ENCODE measurements around the gene FBN1. TPM values are rescaled to one million over a fixed set of nuclear protein-coding genes. Genes with fewer than 3 reads are reported as not detected.

Gene FBN1
- total and polyA plus RNA-seq, 2 of the 13 experiments (the other 11 are each of a cell fraction or from before 2014, with no cell fraction given): 1.5 to 3.0 TPM

GRCh38 chr15:48466079-48466478 is 179.4 kb downstream of the FBN1 start:
- Histone ChIP-seq H2AFZ (ENCODE audit: low read length) (no peak overlapping the region), H4K20me1 (ENCODE audit: insufficient read depth, low read length) (no peaks in the 10 kb centered on the region), H3K27me3 (ENCODE audit: control insufficient read depth in 1 of 2, insufficient read depth in 2 of 2, low read length in 2 of 2) (no peaks in the 10 kb centered on the region), H3K9ac (ENCODE audit: insufficient read depth, low read depth, low read length) (no peak overlapping the region), H3K4me1 (ENCODE audit: insufficient read depth, low read length) (no peaks in the 10 kb centered on the region), H3K4me3 (replicated peaks in 1 of 3; ENCODE audit: insufficient read depth in 1 of 3, low read depth in 2 of 3, low read length in 3 of 3) (no peak overlapping the region), H3K4me2 (ENCODE audit: low read depth, low read length) (no peak overlapping the region), H3K27ac (ENCODE audit: extremely low read length, insufficient read depth, low read length) (no peak overlapping the region), H3K79me2 (ENCODE audit: insufficient read depth, low read length) (no peaks in the 10 kb centered on the region), H3K9me3 (ENCODE audit: low read length) (no peaks in the 10 kb centered on the region), H3K36me3 (replicated peaks in 1 of 2; ENCODE audit: control insufficient read depth in 1 of 2, insufficient read depth in 2 of 2, low read length in 2 of 2) (no peaks in the 10 kb centered on the region; a peak in 1 of 5 replicates)
- intact Hi-C loops (cut with micrococcal nuclease; ENCODE audit: unreplicated experiment) (no loop called here), in situ Hi-C loops (cut with HindIII; ENCODE audit: extremely low pct_ligation_motif_present, low pct_unique_long_range_greater_than_20kb) (no loop called here)
- POLR2A ChIA-PET: no interaction called here
- BruUV-seq (replicated peaks): no TSS peak
- CTCF ChIA-PET (ENCODE audit: low intra/inter-chr PET ratio, low total read pairs): no interaction called here
- ATAC-seq: no peak
- FAIRE-seq: no peak
- no peak for TF ChIP-seq HNF1B (CRISPR knock-in tag; IDR thresholded peaks at IDR 0.05)
- no peak for TF ChIP-seq ZMAT3 (CRISPR knock-in tag; conservative IDR thresholded peaks at IDR 0.05)
- TF ChIP-seq ZSCAN22 (CRISPR knock-in tag; IDR thresholded peaks at IDR 0.05): no peak
- no peak for TF ChIP-seq IKZF5 (CRISPR knock-in tag; IDR thresholded peaks at IDR 0.05)
- TF ChIP-seq PRPF4 (IDR thresholded peaks at IDR 0.05; ENCODE audit: low read depth, low read length, poor library complexity, severe bottlenecking): no peak
- no peak for TF ChIP-seq HNF4G (IDR thresholded peaks at IDR 0.05; ENCODE audit: borderline replicate concordance, low read depth, low read length)
- no peak for TF ChIP-seq HNF4G (CRISPR knock-in tag; IDR thresholded peaks at IDR 0.05; ENCODE audit: borderline replicate concordance, low read depth)
- no peak for TF ChIP-seq ZBTB21 (CRISPR knock-in tag; IDR thresholded peaks at IDR 0.05)
- no peak for TF ChIP-seq ZNF740 (CRISPR knock-in tag; IDR thresholded peaks at IDR 0.05)
- no peak for TF ChIP-seq HDAC1 (CRISPR knock-in tag; IDR thresholded peaks at IDR 0.05)
- no peak for TF ChIP-seq ZNF569 (CRISPR knock-in tag; IDR thresholded peaks at IDR 0.05; ENCODE audit: borderline replicate concordance)
- no peak for TF ChIP-seq ZNF570 (CRISPR knock-in tag; IDR thresholded peaks at IDR 0.05; ENCODE audit: borderline replicate concordance)
- TF ChIP-seq NBN (conservative IDR thresholded peaks at IDR 0.05): no peak
- TF ChIP-seq PPARG (CRISPR knock-in tag; conservative IDR thresholded peaks at IDR 0.05): no peak
- no peak for TF ChIP-seq POLR2G (IDR thresholded peaks at IDR 0.05; ENCODE audit: low read depth, low read length)
- TF ChIP-seq ZNF432 (CRISPR knock-in tag; IDR thresholded peaks at IDR 0.05; ENCODE audit: borderline replicate concordance): no peak
- no peak for TF ChIP-seq SRSF4 (IDR thresholded peaks at IDR 0.05; ENCODE audit: low read depth, low read length, poor library complexity, severe bottlenecking)
- no peak for DNase-seq (ENCODE audit: low spot score)
